ENCODE measurements around the gene SMARCAD1.

The SMARCAD1 gene

GRCh38 chr4:94225449-94225848 is 17.8 kb downstream of the SMARCAD1 start:
- H2BK15ac ChIP-seq (ENCODE audit: low read length): no peak overlapping the region
- no peak for DNase-seq (ENCODE audit: low spot score)
- H2BK120ac ChIP-seq (ENCODE audit: low read depth, low read length): no peak overlapping the region
- H3K4ac ChIP-seq (ENCODE audit: low read length): no peak overlapping the region
- no peaks in the 10 kb centered on the region for H3K79me1 ChIP-seq (ENCODE audit: low read depth, low read length)
- H3K4me1 ChIP-seq (ENCODE audit: control insufficient read depth in 2 of 2, insufficient read depth in 1 of 2, low read depth in 1 of 2, low read length in 2 of 2): no peaks in the 10 kb centered on the region
- H3K27ac ChIP-seq (replicated peaks; ENCODE audit: low read length): no peak overlapping the region
- H2BK12ac ChIP-seq (ENCODE audit: low read length): no peak overlapping the region
- no peak overlapping the region for H3K4me2 ChIP-seq (ENCODE audit: insufficient read depth, low read length, poor library complexity, severe bottlenecking)
- H2AFZ ChIP-seq (ENCODE audit: low read length): no peak overlapping the region
- H3K9me3 ChIP-seq (replicated peaks in 1 of 2; ENCODE audit: control insufficient read depth in 2 of 2, insufficient read depth in 1 of 2, low read depth in 1 of 2, low read length in 2 of 2): peaks cover 0 to 2% of the 10 kb centered on the region in 2 donors
- no peak overlapping the region for H4K8ac ChIP-seq (ENCODE audit: low read depth, low read length)
- H3K14ac ChIP-seq (ENCODE audit: low read length): no peak overlapping the region
- no peak overlapping the region for H3K18ac ChIP-seq (ENCODE audit: low read length)
- no peak overlapping the region for H3K4me3 ChIP-seq (ENCODE audit: low read length in 2 of 2)
- H3K9ac ChIP-seq (ENCODE audit: low read depth, low read length, poor library complexity): no peak overlapping the region
- H2AK5ac ChIP-seq (ENCODE audit: low read depth, low read length): no peak overlapping the region
- H3K36me3 ChIP-seq (replicated peaks in 1 of 2; ENCODE audit: control insufficient read depth in 2 of 2, insufficient read depth in 2 of 2, low read length in 2 of 2): peaks cover 6 to 95% of the 10 kb centered on the region in 2 donors
- H3K23ac ChIP-seq (ENCODE audit: low read depth, low read length, poor library complexity): no peak overlapping the region
- no peak overlapping the region for H2BK5ac ChIP-seq (ENCODE audit: low read length)
- no peaks in the 10 kb centered on the region for H3K27me3 ChIP-seq (ENCODE audit: control insufficient read depth in 3 of 3, insufficient read depth in 3 of 3, low read depth in 1 of 3, low read length in 3 of 3)
- H4K91ac ChIP-seq (ENCODE audit: low read depth, low read length, poor library complexity): no peak overlapping the region

DNA sequence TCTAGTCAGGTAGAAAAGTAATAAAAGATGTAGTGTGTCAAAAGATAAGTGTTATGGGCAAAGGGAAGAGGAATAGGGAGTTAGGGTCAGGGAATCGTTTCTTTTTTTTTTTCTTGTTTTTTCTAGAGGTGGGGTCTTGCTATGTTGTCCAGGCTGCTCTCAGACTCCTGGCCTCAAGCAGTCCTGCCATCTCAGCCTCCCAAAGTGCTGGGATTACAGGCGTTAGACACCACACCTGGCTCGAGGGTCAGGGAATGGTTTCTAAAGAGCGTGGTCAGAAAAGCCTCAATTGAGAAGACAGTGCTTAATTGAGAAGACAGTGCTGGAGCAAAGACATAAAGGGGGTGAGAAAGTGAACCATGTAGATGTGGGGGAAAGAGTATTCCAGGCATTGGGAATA is 19.1 kb downstream of the SMARCAD1 start:
- WGBS, 2 donors (ENCODE audit: extremely low coverage in 2 of 2, insufficient read length in 2 of 2, insufficient replicate concordance in 1 of 2): no CpG with 5 or more reads among the region's 4 CpGs
- no peak overlapping the region for H3K27ac ChIP-seq (replicated peaks; ENCODE audit: low read length)

DNA sequence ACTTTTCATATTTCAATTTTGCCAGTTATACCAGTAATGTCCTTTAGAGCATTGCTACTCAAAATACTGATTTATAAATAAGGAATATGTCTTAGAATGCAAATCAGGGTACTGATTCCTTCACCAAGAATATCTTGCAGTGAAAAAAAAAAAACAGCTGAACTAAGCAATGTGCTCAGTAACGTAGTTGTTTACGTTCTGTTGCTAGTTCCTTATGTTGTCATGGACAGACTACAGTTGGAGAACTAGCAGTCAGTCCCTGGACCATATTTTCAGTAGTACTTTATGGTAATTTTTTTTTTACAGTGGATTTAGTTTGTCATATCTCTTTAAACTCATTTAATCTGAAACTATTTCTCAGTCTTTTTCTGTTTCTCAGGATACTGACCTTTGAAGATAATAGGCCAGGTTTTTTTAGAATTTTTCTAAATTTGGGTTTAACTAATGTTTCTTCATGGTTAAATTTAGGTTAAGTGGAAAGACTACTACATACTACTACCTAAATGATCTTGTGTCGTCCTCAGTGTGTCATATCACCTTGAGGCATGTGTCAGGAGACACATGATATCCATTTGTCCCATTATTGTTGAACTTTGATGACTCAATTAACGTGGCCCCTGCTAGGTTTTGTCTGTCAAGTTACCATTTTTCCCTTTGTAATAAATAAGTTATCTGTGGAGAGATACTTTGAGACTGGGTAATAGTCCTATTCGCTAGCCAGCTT is 21.0 kb downstream of the SMARCAD1 start:
- no peak overlapping the region for H2AFZ ChIP-seq (ENCODE audit: low read length)
- no peak overlapping the region for H3K4ac ChIP-seq (ENCODE audit: low read length)
- no peak overlapping the region for H2BK5ac ChIP-seq (ENCODE audit: low read length)
- no peak overlapping the region for H2AK5ac ChIP-seq (ENCODE audit: low read depth, low read length)
- no peaks in the 10 kb centered on the region for H3K4me1 ChIP-seq (ENCODE audit: control insufficient read depth in 2 of 2, insufficient read depth in 1 of 2, low read depth in 1 of 2, low read length in 2 of 2)
- H4K8ac ChIP-seq (ENCODE audit: low read depth, low read length): no peak overlapping the region
- H2BK120ac ChIP-seq (ENCODE audit: low read depth, low read length): no peak overlapping the region
- H3K36me3 ChIP-seq (replicated peaks in 1 of 2; ENCODE audit: control insufficient read depth in 2 of 2, insufficient read depth in 2 of 2, low read length in 2 of 2): peaks cover 2 to 98% of the 10 kb centered on the region in 2 donors
- no peak for DNase-seq (ENCODE audit: low spot score)
- WGBS, 2 donors (ENCODE audit: extremely low coverage in 2 of 2, insufficient read length in 2 of 2, insufficient replicate concordance in 1 of 2): no CpG with 5 or more reads among the region's 5 CpGs
- H4K91ac ChIP-seq (ENCODE audit: low read depth, low read length, poor library complexity): no peak overlapping the region
- H3K4me2 ChIP-seq (ENCODE audit: insufficient read depth, low read length, poor library complexity, severe bottlenecking): no peak overlapping the region
- no peak overlapping the region for H3K4me3 ChIP-seq (ENCODE audit: low read length in 2 of 2)
- H3K27ac ChIP-seq (replicated peaks; ENCODE audit: low read length): no peak overlapping the region
- H3K79me1 ChIP-seq (ENCODE audit: low read depth, low read length): no peaks in the 10 kb centered on the region
- H3K18ac ChIP-seq (ENCODE audit: low read length): no peak overlapping the region
- no peak overlapping the region for H2BK15ac ChIP-seq (ENCODE audit: low read length)
- no peak overlapping the region for H2BK12ac ChIP-seq (ENCODE audit: low read length)
- no peak overlapping the region for H3K9ac ChIP-seq (ENCODE audit: low read depth, low read length, poor library complexity)
- H3K23ac ChIP-seq (ENCODE audit: low read depth, low read length, poor library complexity): no peak overlapping the region
- peaks cover 0 to 2% of the 10 kb centered on the region in 2 donors for H3K9me3 ChIP-seq (replicated peaks in 1 of 2; ENCODE audit: control insufficient read depth in 2 of 2, insufficient read depth in 1 of 2, low read depth in 1 of 2, low read length in 2 of 2)
- no peak overlapping the region for H3K14ac ChIP-seq (ENCODE audit: low read length)
- no peaks in the 10 kb centered on the region for H3K27me3 ChIP-seq (ENCODE audit: control insufficient read depth in 3 of 3, insufficient read depth in 3 of 3, low read depth in 1 of 3, low read length in 3 of 3)

More for the DNA sequence above, 19.1 kb downstream of the SMARCAD1 start:
- Histone ChIP-seq H3K79me1 (ENCODE audit: low read depth, low read length) (no peaks in the 10 kb centered on the region), H4K91ac (ENCODE audit: low read depth, low read length, poor library complexity) (no peak overlapping the region), H3K9ac (ENCODE audit: low read depth, low read length, poor library complexity) (no peak overlapping the region), H3K4ac (ENCODE audit: low read length) (no peak overlapping the region), H3K14ac (ENCODE audit: low read length) (no peak overlapping the region), H3K23ac (ENCODE audit: low read depth, low read length, poor library complexity) (no peak overlapping the region), H3K36me3 (replicated peaks in 1 of 2; ENCODE audit: control insufficient read depth in 2 of 2, insufficient read depth in 2 of 2, low read length in 2 of 2) (peaks cover 4 to 95% of the 10 kb centered on the region in 2 donors), H2BK5ac (ENCODE audit: low read length) (no peak overlapping the region), H3K9me3 (replicated peaks in 1 of 2; ENCODE audit: control insufficient read depth in 2 of 2, insufficient read depth in 1 of 2, low read depth in 1 of 2, low read length in 2 of 2) (peaks cover 0 to 2% of the 10 kb centered on the region in 2 donors), H2BK15ac (ENCODE audit: low read length) (no peak overlapping the region), H3K27me3 (ENCODE audit: control insufficient read depth in 3 of 3, insufficient read depth in 3 of 3, low read depth in 1 of 3, low read length in 3 of 3) (no peaks in the 10 kb centered on the region), H2AFZ (ENCODE audit: low read length) (no peak overlapping the region), H2BK12ac (ENCODE audit: low read length) (no peak overlapping the region), H4K8ac (ENCODE audit: low read depth, low read length) (no peak overlapping the region), H2AK5ac (ENCODE audit: low read depth, low read length) (no peak overlapping the region), H3K4me3 (ENCODE audit: low read length in 2 of 2) (no peak overlapping the region), H3K4me1 (ENCODE audit: control insufficient read depth in 2 of 2, insufficient read depth in 1 of 2, low read depth in 1 of 2, low read length in 2 of 2) (no peaks in the 10 kb centered on the region), H3K4me2 (ENCODE audit: insufficient read depth, low read length, poor library complexity, severe bottlenecking) (no peak overlapping the region), H3K18ac (ENCODE audit: low read length) (no peak overlapping the region), H2BK120ac (ENCODE audit: low read depth, low read length) (no peak overlapping the region)
- DNase-seq (ENCODE audit: low spot score): no peak

DNA sequence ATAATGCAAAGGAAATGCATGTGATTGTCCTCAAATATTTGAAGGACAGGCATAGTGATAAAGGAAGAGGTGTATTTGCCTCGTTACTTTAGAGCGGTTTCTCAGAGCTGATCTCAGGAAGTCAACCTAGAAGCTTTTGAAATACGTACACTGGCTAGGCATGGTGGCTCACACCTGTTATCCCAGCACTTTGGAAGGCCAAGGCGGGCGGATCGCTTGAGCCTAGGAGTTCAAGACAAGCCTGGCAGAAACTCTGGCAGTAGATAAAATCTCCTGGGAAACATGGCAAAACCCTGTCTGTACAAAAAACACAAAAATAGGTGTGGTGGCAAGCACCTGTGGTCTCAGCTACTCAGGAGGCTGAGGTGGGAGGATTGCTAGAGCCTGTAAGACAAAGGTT is 24.9 kb downstream of the SMARCAD1 start:
- H3K4me1 ChIP-seq (ENCODE audit: control insufficient read depth in 2 of 2, insufficient read depth in 1 of 2, low read depth in 1 of 2, low read length in 2 of 2): no peaks in the 10 kb centered on the region
- no peaks in the 10 kb centered on the region for H3K9me3 ChIP-seq (replicated peaks in 1 of 2; ENCODE audit: control insufficient read depth in 2 of 2, insufficient read depth in 1 of 2, low read depth in 1 of 2, low read length in 2 of 2)

More for the DNA sequence above, 24.9 kb downstream of the SMARCAD1 start:
- H2BK5ac ChIP-seq (ENCODE audit: low read length): no peak overlapping the region
- no peak overlapping the region for H3K18ac ChIP-seq (ENCODE audit: low read length)
- H4K8ac ChIP-seq (ENCODE audit: low read depth, low read length): no peak overlapping the region
- H2BK15ac ChIP-seq (ENCODE audit: low read length): no peak overlapping the region
- no peak overlapping the region for H3K4ac ChIP-seq (ENCODE audit: low read length)
- no peak overlapping the region for H4K91ac ChIP-seq (ENCODE audit: low read depth, low read length, poor library complexity)
- no peak overlapping the region for H3K9ac ChIP-seq (ENCODE audit: low read depth, low read length, poor library complexity)
- H2AFZ ChIP-seq (ENCODE audit: low read length): no peak overlapping the region
- H3K23ac ChIP-seq (ENCODE audit: low read depth, low read length, poor library complexity): no peak overlapping the region
- no peaks in the 10 kb centered on the region for H3K27me3 ChIP-seq (ENCODE audit: control insufficient read depth in 3 of 3, insufficient read depth in 3 of 3, low read depth in 1 of 3, low read length in 3 of 3)
- DNase-seq (ENCODE audit: low spot score): no peak
- H3K4me3 ChIP-seq (ENCODE audit: low read length in 2 of 2): no peak overlapping the region
- no CpG with 5 or more reads among the region's 6 CpGs for WGBS, 2 donors (ENCODE audit: extremely low coverage in 2 of 2, insufficient read length in 2 of 2, insufficient replicate concordance in 1 of 2)
- H3K14ac ChIP-seq (ENCODE audit: low read length): no peak overlapping the region
- no peaks in the 10 kb centered on the region for H3K79me1 ChIP-seq (ENCODE audit: low read depth, low read length)
- no peak overlapping the region for H2BK12ac ChIP-seq (ENCODE audit: low read length)
- peaks cover 1 to 100% of the 10 kb centered on the region in 2 donors for H3K36me3 ChIP-seq (replicated peaks in 1 of 2; ENCODE audit: control insufficient read depth in 2 of 2, insufficient read depth in 2 of 2, low read length in 2 of 2)
- no peak overlapping the region for H3K4me2 ChIP-seq (ENCODE audit: insufficient read depth, low read length, poor library complexity, severe bottlenecking)
- H2AK5ac ChIP-seq (ENCODE audit: low read depth, low read length): no peak overlapping the region
- no peak overlapping the region for H3K27ac ChIP-seq (replicated peaks; ENCODE audit: low read length)
- H2BK120ac ChIP-seq (ENCODE audit: low read depth, low read length): no peak overlapping the region

All from neuronal stem cell (in vitro differentiated cells).